ENCODE measurements around the gene SIAE. TPM values are rescaled to one million over a fixed set of nuclear protein-coding genes. Genes with fewer than 3 reads are reported as not detected.
A peak's percentile ranks its signal among the peaks of the same experiment; 100 is the strongest.

SIAE gene
- total and polyA plus RNA-seq, 4 donors, result 6.4 to 33.9 (median 11.3) TPM

- Histone ChIP-seq H3K27ac (ENCODE audit: low read depth in 1 of 2, low read length in 2 of 2) (no peak overlapping the region), H3K27me3 (ENCODE audit: control insufficient read depth in 4 of 4, insufficient read depth in 4 of 4, low read length in 3 of 4) (peaks cover 0 to 3% (median 1%) of the 10 kb centered on the region in 4 donors), H3K9ac (ENCODE audit: low read depth in 1 of 2, low read length in 2 of 2) (peak overlapping the region; percentile 90 to 92), H3K36me3 (ENCODE audit: control insufficient read depth in 4 of 4, insufficient read depth in 3 of 4, low read depth in 1 of 4, low read length in 3 of 4) (peaks cover 7 to 20% (median 16%) of the 10 kb centered on the region in 4 donors), H3K9me3 (ENCODE audit: control insufficient read depth in 4 of 4, low read length in 3 of 4) (no peaks in the 10 kb centered on the region), H3K4me1 (ENCODE audit: control insufficient read depth in 4 of 4, insufficient read depth in 4 of 4, low read length in 3 of 4) (peaks cover 1 to 16% (median 12%) of the 10 kb centered on the region in 4 donors), H3K4me3 (ENCODE audit: low read depth in 1 of 3, low read length in 3 of 3) (peak overlapping the region; percentile 75 to 99 (median 96))
- no peak for TF ChIP-seq TAF1 (conservative IDR thresholded peaks at IDR 0.05)
- no peak for TF ChIP-seq RXRA (IDR thresholded peaks at IDR 0.05)
- TF ChIP-seq REST (IDR thresholded peaks at IDR 0.05), result no peak
- TF ChIP-seq SP1 (IDR thresholded peaks at IDR 0.05), result no peak
- no peak for TF ChIP-seq HNF4A (conservative IDR thresholded peaks at IDR 0.05)
- TF ChIP-seq FOXA2 (IDR thresholded peaks at IDR 0.05), result no peak
- no peak for TF ChIP-seq HNF4G (IDR thresholded peaks at IDR 0.05)
- TF ChIP-seq RAD21 (IDR thresholded peaks at IDR 0.05), result no peak
- TF ChIP-seq ATF3 (IDR thresholded peaks at IDR 0.05), result no peak
- no peak for TF ChIP-seq FOXA1 (IDR thresholded peaks at IDR 0.05)
- no peak for TF ChIP-seq YY1 (IDR thresholded peaks at IDR 0.05)
- no peak for TF ChIP-seq CTCF (IDR thresholded peaks at IDR 0.05; ENCODE audit: low read depth, low read length, missing input control)
- no peak for TF ChIP-seq ZBTB33 (IDR thresholded peaks at IDR 0.05)
- TF ChIP-seq MAX (IDR thresholded peaks at IDR 0.05), result no peak
- no peak for TF ChIP-seq NR2F2 (IDR thresholded peaks at IDR 0.05)
- TF ChIP-seq GABPA (IDR thresholded peaks at IDR 0.05 in 1 of 2, conservative IDR thresholded peaks at IDR 0.05 in 1 of 2), result no peak
- TF ChIP-seq EGR1 (IDR thresholded peaks at IDR 0.05; ENCODE audit: low read depth in 2 of 2), result no peak
- no peak for TF ChIP-seq JUND (IDR thresholded peaks at IDR 0.05)
- 74% methylated on average over 4 of the region's 4 CpGs for WGBS
- DNase-seq (ENCODE audit: low spot score), result no peak
These were observed 49.5 kb downstream of the SIAE start for GRCh38 chr11:124623861-124624525.
